Fibroblast of pulmonary artery (primary cell): Measurements from ENCODE around the gene CCNY.
"Not testable (repeated sequence)": the region's sequence is repeated elsewhere in the genome, so short reads cannot be mapped to it uniquely, and the experiment has no call there.

Experiments used
- DNase-seq: peaks from one replicate; pipeline ENCODE4 v3.0.0-alpha.2; 2010; ENCODE audit warnings: low read depth
- H3K4me3 ChIP-seq: replicated peaks from 2 replicates; pipeline ENCODE4 v1.5.1; 2011; ENCODE audit warnings: low read depth, mild to moderate bottlenecking, control low read depth, low read length, moderate library complexity
- CTCF ChIP-seq: IDR thresholded peaks from 2 replicates; pipeline ENCODE4 v1.5.1; 2011; ENCODE audit warnings: mild to moderate bottlenecking, control low read depth, low read length, inconsistent platforms; ENCODE audit errors: missing control alignments

The CCNY gene

GRCh38 chr10:35532141-35532540, 195.8 kb downstream of the CCNY start:
- peak; percentile 6 for DNase-seq
- TF ChIP-seq CTCF, result no peak
- no peak overlapping the region for H3K4me3 ChIP-seq

- TF ChIP-seq CTCF, result no peak
- H3K4me3 ChIP-seq, result no peak overlapping the region
- peak; percentile 76 for DNase-seq
Measured at GRCh38 chr10:35533565-35533964, 197.3 kb downstream of the CCNY start.

GRCh38 chr10:35535136-35535535, 198.8 kb downstream of the CCNY start:
- no peak for DNase-seq
- H3K4me3 ChIP-seq, result no peak overlapping the region
- TF ChIP-seq CTCF, result no peak

GRCh38 chr10:35536789-35537188, 200.5 kb downstream of the CCNY start:
- no peak for TF ChIP-seq CTCF

GRCh38 chr10:35537925-35538324, 201.6 kb downstream of the CCNY start:
- H3K4me3 ChIP-seq, DNase-seq: not testable (repeated sequence)

More at GRCh38 chr10:35536789-35537188, 200.5 kb downstream of the CCNY start:
- no peak overlapping the region for H3K4me3 ChIP-seq
- DNase-seq, result no peak

GRCh38 chr10:35540296-35541164, 204.2 kb downstream of the CCNY start:
- TF ChIP-seq CTCF, result no peak
- H3K4me3 ChIP-seq, result no peak overlapping the region

GRCh38 chr10:35541720-35542119, 205.4 kb downstream of the CCNY start:
- DNase-seq, result no peak
- H3K4me3 ChIP-seq, result no peak overlapping the region
- no peak for TF ChIP-seq CTCF

More at GRCh38 chr10:35540296-35541164, 204.2 kb downstream of the CCNY start:
- peak; percentile 23 for DNase-seq
